Measurements from ENCODE around the gene SNX20. TPM values are rescaled to one million over a fixed set of nuclear protein-coding genes. Genes with fewer than 3 reads are reported as not detected.

SNX20 gene
- total and polyA plus RNA-seq, 2 of the 13 experiments (the other 11 are each of a cell fraction or from before 2014, with no cell fraction given) = not detected

GRCh38 chr16:50622029-50622428 is 59.1 kb downstream of the SNX20 start (continued):
- TF ChIP-seq DRAP1 (CRISPR knock-in tag; IDR thresholded peaks at IDR 0.05) (no peak), FOSL1 (CRISPR knock-in tag; IDR thresholded peaks at IDR 0.05; ENCODE audit: borderline replicate concordance) (no peak), HMGA1 (CRISPR knock-in tag; conservative IDR thresholded peaks at IDR 0.05) (no peak), PCBP2 (optimal IDR thresholded peaks at IDR 0.05; ENCODE audit: low read depth, low read length, poor library complexity, severe bottlenecking) (peak; percentile 75), ZFP82 (CRISPR knock-in tag; IDR thresholded peaks at IDR 0.05; ENCODE audit: borderline replicate concordance) (no peak), SKIL (CRISPR knock-in tag; IDR thresholded peaks at IDR 0.05; ENCODE audit: borderline replicate concordance) (no peak), ZNF225 (CRISPR knock-in tag; IDR thresholded peaks at IDR 0.05) (no peak), ARHGAP35 (CRISPR knock-in tag; IDR thresholded peaks at IDR 0.05; ENCODE audit: borderline replicate concordance) (no peak), ZFP36L2 (CRISPR knock-in tag; IDR thresholded peaks at IDR 0.05) (no peak)

Other genes with a start within 250 kb of the SNX20 start
- gene NKD1, start 132.9 kb downstream of the SNX20 start, total RNA-seq (2016; rRNA removed; fragmentation: Illumina TruSeq; extraction: Trizol) = 59.0 and 70.4 TPM in 2 replicates
- gene NKD1, start 132.9 kb downstream of the SNX20 start, polyA plus RNA-seq (2011; rRNA removed) = 86.1 and 121 TPM in 2 replicates
- 0.27 and 0.29 TPM in 2 replicates for gene NOD2, start 12.3 kb upstream of the SNX20 start, total RNA-seq (2016; rRNA removed; fragmentation: Illumina TruSeq; extraction: Trizol)
- 0.76 and 0.81 TPM in 2 replicates for gene NOD2, start 12.3 kb upstream of the SNX20 start, polyA plus RNA-seq (2011; rRNA removed)
- gene CYLD, start 60.8 kb upstream of the SNX20 start, total RNA-seq (2016; rRNA removed; fragmentation: Illumina TruSeq; extraction: Trizol) = 11.4 and 16.0 TPM in 2 replicates
- gene CYLD, start 60.8 kb upstream of the SNX20 start, polyA plus RNA-seq (2011; rRNA removed) = 6.0 and 6.1 TPM in 2 replicates

All from HepG2 (cell line).